HG02642 (cell line): Measurements from ENCODE around the gene PRMT2.
A peak's percentile ranks its signal among the peaks of the same experiment; 100 is the strongest.
"Not testable (repeated sequence)": the region's sequence is repeated elsewhere in the genome, so short reads cannot be mapped to it uniquely, and the experiment has no call there.

Experiments
- ATAC-seq: cut with Tn5 transposase; IDR thresholded peaks from one replicate; pipeline ENCODE4 v1.9.1; 2021; ENCODE audit warnings: mild to moderate bottlenecking; ENCODE audit not compliant: unreplicated experiment, poor library complexity

PRMT2 gene

GRCh38 chr21:46617267-46618051 is 18.0 kb upstream of the PRMT2 start:
- ATAC-seq: no peak

DNA sequence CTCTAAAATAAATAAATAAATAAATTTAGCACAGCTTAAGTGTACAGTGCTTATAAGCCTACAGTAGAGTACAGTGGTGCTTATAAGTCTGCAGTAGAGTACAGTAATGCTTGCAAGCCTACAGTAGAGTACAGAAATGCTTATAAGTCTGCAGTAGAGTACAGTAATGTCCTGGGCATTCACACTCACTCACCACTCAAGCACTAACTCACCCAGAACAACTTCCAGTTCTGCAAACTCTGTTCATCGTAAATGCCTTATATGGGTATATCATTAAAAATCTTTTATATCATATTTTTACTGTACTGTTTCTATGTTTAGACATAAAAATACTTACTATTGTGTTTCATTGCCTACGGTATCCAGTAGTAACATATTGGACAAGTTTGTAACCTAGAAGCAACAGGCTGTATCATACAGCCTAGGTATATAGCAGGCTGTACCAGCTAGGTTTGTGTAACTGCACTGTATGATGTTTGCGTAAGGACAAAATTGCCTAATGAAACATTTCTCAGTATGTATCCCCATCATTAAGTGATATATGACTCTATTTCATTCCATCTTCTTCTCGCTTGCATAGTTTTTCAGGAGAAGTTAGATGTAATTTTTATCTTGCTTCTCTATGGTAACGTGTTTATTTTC is 16.6 kb upstream of the PRMT2 start:
- no peak for ATAC-seq

DNA sequence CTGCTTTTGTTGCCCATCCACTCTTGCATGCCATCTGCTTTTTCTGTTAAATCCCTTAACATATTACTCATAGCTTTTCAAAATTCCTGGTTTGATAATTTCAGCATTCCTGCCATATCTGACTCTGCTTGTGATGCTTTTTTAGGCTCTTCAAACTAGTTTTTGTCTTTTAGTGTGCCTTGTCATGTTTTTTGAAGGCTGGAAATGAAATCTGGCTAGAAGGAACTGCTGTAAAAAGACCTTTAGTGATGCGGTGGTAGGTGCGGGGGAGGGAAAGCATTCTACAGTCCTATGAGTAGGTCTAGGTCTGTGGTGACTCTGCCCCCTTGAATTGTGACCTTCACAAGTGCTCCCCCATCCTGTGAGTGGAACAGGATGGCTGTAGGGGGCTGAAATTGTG is 15.6 kb upstream of the PRMT2 start:
- ATAC-seq: no peak

DNA sequence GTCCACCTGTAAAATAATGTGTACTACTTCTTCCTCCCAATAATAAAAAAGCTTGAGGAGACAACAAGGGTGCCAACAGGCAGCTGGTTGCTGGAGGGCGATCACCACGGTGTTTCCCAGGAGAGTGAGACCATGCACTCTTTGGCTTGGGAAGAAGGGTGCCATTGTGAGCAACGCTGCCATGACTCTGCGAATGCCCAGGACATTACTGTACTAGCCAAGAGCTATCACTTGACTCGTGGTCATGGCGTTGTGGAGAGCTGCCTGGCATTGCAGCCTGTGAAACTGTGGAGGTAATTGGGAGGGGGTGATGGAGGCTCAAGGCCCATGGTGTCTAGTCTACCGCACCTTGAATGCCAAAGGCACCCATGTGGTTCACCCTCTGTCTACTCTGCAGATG is 14.6 kb upstream of the PRMT2 start:
- no peak for ATAC-seq

- no peak for ATAC-seq
Measured at GRCh38 chr21:46621457-46622182, 13.9 kb upstream of the PRMT2 start.

DNA sequence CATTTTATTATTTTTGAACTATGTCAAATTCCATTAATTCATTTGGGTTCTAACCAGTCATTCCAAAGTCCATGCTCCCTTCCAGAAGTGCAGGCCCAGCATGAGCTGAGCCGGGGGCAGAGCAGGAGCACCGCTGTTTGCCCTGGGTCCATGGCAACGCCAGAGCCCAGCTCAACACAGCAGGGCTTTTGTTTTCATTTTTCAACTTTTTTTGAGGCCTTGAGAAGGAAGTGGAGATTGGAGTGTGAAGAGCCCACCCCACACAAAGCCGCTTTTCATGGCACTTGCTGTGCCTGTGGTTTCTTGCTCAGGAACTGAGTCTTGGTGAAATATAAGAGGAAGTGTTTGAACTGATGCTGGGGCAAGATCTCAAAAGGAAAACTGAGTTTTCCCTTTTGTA is 13.2 kb upstream of the PRMT2 start:
- no peak for ATAC-seq

GRCh38 chr21:46624050-46624449 is 11.4 kb upstream of the PRMT2 start:
- ATAC-seq: no peak

- no peak for ATAC-seq
Measured at GRCh38 chr21:46625759-46626158, 9.7 kb upstream of the PRMT2 start.

GRCh38 chr21:46626536-46626935 is 8.9 kb upstream of the PRMT2 start:
- no peak for ATAC-seq

DNA sequence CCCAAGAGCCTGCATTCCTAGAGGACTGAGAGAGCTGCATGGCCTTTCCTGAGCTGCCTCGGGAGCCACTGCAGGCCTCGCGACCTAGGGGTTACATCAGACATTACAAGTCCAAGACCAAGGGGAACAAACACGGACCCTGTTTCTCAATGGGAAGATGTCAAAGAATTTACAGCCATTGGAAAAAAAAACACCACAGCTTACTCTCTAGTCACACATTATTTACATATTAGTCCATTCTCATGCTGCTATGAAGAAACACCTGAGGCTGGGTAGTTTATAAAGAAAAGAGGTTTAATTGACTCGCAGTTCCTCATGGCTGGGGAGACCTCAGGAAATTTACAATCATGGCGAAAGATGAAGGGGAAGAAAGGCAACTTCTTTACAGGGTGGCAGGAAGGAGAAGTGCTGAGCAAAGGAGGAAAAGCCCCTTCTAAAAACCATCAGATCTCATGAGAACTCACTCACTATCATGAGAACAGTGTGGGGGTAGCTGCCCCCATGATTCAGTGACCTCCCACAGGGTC is 8.4 kb upstream of the PRMT2 start:
- no peak for ATAC-seq

DNA sequence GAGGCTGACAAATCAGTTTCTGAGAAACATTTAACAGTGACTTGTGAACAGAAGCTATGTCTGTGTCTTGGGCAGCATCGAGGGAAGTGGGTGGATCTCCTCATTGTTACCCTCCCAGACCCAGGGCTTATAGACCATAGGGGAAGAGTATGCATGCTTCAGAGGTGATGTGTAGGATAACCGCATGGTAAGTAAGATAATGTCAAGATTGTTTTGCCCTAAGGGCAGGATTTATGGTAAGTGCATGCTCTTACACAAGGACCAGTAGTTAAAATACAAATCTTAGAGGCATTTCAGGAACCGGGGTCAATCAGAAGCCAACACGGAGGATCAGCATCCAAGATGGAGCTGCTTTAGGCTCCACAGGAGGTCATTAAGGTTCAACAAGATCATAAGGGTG is 7.7 kb upstream of the PRMT2 start:
- ATAC-seq: no peak

- ATAC-seq: no peak
Measured at GRCh38 chr21:46628868-46629267, 6.6 kb upstream of the PRMT2 start.

DNA sequence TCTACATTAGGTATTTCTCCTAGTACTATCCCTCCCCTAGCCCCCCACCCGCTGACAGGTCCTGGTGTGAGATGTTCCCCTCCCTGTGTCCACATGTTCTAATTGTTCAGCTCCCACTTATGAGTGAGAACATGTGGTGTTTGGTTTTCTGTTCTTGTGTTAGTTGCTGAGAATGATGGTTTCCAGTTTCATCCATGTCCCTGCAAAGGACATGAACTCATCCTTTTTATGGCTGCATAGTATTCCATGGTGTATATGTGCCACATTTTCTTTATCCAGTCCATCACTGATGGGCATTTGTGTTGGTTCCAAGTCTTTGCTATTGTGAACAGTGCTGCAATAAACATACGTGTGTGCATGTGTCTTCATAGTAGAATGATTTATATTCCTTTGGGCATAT is 4.6 kb upstream of the PRMT2 start:
- not testable (repeated sequence) for ATAC-seq

GRCh38 chr21:46633566-46633965 is 1.9 kb upstream of the PRMT2 start:
- ATAC-seq: no peak

GRCh38 chr21:46634427-46634826 is 1.0 kb upstream of the PRMT2 start:
- ATAC-seq: no peak

DNA sequence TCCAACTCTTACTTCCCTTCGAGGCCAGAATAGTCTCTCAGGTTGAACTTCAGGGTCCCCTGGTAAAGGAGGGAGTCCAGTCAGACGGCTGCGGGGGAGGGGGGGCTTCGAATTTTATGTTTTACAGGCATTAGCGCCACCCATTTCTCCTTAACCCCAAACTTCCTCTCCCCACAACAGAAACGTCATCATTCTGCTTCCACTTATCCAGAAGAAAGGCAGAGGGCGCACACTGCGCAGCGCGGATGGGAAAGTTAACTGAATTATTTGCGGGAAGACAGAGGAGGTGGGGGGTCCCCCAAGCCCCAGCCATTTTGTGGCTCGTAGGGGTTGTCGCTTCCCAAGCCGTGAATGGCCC is 529 bp upstream of the PRMT2 start:
- peak; percentile 25 for ATAC-seq

DNA sequence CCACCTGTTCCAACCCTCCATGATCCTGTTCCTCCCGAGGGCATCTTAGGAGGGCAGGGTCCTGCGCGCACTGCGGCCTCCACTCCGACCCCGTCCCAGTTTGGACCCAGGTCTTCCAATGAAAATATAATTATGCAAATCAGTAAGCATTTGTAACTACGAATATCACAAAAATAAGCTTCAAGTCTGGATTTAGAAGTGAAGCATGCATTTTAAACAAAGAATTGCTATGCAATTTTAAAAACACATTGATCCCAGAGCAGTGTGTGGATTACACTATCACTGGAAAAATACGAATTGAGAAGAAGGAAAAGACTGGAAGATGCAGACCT is 673 bp downstream of the PRMT2 start:
- ATAC-seq: no peak

- ATAC-seq: no peak
Measured at GRCh38 chr21:46636550-46637285, 1.2 kb downstream of the PRMT2 start.

- no peak for ATAC-seq
Measured at GRCh38 chr21:46637952-46638746, 2.7 kb downstream of the PRMT2 start.
